GM18508 (cell line): ENCODE results near the gene MYH9.
"Not testable (repeated sequence)": the region's sequence is repeated elsewhere in the genome, so short reads cannot be mapped to it uniquely, and the experiment has no call there.

Experiments
- ATAC-seq: cut with Tn5 transposase; IDR thresholded peaks from one replicate; pipeline ENCODE4 v1.9.1; 2021; ENCODE audit warnings: moderate number of reproducible peaks; ENCODE audit not compliant: insufficient read depth, unreplicated experiment

Gene MYH9

DNA sequence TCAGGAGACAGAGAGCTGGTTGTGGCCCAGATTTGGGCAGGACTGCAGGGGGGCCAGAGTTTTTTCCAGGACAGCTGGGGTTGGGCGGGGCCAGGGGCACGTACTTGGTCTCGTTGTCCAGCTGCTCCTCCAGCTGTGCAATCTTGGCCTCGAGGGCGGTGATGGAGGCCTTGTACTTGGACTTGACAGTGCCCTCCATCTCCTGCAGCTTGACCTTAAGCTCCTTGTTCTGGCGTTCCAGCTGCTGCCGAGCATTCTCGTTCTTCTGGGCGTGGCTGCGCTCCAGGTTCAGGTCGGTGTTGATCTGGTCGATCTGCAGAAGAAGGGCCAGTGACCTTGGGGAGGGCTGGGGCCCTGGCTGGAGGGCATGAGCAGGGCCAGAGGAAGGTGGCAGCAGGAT, 102.8 kb downstream of the MYH9 start:
- ATAC-seq: no peak

DNA sequence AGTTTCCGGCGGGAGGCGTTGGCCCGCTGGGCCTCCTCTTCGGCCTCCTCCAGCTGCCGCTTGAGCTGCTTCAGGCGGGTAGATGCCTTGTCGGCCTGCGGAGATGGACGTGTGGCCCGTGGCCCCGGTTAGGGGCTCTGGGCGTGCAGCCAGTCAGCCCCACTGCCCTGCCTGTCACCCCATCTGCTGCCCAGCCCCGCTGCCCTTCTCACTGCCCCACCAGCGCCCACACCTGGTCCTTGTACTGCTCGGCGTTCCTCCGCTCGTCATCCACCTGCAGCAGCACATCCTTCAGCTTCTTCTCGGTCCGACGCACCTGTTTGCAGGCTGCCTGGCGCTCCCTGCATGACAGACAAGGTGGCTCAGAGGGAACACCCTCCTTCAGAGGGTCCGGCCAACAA, 103.6 kb downstream of the MYH9 start:
- no peak for ATAC-seq

DNA sequence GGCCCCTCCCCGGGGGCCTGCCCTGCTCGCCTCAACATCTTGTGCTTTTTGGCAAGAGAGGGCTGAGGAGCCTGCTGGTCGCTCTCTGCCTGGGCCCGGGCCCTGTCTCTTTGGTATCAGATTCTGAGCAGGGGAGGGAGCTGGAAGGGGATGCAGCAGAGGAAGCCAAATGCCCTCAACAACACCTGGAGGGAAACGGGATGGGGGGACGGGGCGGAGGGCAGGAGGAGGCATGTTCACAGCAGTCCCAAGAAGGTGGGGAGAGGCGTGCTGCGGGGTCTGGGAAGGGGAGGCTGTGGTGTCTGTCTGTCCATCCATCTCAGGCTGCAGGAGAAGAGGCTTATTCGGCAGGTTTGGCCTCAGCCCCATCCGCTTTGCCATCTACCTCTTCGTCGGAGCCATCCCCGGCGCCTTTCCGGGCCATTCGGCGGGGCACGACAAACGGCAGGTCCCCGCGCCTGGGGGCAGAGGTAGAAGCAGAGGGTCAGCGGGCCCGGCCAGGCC, 105.4 kb downstream of the MYH9 start:
- no peak for ATAC-seq

DNA sequence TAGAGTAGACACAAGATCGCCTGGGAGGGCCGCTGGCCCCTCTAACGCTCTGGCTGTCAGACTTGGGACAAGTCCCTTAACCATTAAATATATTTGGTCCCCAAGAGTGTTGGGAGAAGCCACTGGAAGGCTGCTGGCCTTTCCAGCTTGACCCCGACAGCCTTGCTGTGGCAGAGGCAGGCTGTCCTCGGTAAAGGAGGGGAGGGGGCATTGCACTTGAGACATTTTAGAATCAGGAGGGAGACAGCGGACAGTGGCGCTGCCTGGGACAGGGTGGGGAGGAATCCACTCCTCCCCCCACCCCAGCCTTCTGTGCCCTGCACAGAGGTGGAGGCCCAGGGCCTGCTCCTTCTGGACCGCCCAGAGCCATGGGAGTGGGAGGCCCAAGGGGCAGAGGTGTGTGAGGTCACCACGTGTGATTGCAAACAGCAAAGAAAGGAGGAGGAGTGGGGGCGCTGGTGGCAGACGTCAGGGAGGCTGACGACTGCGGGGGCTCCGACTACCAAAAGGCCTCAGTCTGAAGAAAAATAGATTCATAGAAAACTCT, 105.9 kb downstream of the MYH9 start:
- no peak for ATAC-seq

DNA sequence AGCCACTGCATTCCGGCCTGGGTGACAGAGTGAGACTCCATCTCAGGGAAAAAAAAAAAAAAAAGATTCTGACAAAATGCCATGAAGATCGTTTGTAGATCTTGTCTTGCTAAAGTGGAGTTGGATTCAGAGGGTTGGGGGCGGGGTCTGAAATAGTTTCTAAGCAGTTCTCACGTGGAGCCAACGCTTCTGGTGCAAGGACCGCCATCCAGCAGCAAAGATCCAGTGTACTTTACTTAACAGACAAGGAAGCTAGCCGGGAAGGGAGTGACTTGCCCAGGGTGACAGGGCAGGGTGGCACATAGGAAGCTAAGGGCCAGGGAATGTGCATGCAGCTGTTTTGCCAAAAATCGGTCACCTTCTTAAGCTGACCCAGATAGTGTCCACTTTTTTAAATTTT, 107.4 kb downstream of the MYH9 start:
- no peak for ATAC-seq

DNA sequence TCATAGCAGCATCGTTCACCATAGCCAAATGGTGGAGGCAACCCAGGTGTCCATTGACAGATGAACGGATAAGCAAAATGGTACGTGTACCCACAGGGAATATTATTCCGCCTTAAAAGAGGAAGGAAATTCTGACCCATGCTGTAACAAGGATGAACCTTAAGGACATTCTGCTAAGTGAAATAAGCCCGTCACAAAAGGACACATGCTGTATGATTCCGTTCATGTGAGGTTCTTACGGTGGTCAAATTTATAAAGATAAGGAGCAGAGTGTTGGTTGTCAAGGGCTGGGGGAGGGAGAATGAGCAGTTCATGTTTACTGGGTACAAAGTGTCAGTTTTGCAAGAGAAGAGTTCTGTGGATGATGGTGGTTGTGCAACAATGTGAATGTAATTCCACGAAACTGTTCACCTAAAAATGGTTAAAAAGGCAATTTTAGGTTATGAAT, 108.5 kb downstream of the MYH9 start:
- ATAC-seq: no peak

DNA sequence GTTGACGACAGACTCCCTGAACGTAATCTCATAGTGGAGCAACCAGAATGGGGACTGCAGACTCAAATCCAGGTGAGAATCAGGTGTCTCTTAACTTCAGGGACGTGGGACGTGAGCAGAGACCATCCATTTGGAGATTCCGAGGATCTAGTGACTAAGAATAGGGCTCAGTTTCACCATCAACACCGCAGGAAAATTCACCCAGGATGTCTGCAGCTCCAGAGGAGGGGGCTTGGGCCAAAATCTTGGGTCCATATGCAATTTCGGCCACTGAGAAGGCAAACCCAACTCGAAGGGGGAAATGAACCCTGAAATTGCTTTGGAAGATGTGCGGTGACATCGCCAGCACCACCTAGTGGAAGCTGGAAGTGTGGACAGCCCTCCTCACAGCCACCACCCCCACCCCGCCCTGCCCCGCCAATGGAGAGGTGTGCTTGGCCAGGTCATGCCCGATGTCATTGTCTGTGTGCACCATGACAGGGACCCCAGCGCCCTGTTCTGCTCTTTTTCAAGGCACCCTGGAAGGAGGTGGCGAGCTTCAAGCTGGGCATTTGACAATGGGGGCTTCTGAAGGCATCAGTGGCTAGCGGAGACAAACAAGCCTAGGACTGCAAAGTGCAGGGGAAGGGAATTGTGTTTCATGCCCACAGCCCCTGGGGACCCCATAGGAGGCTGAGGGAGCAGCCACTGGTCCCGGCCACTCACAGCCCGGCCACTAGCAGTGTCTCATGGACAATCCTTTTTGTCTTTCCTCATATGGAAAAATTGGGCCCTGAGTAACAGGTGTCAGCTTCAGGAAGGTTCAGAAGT, 110.1 kb downstream of the MYH9 start:
- no peak for ATAC-seq

DNA sequence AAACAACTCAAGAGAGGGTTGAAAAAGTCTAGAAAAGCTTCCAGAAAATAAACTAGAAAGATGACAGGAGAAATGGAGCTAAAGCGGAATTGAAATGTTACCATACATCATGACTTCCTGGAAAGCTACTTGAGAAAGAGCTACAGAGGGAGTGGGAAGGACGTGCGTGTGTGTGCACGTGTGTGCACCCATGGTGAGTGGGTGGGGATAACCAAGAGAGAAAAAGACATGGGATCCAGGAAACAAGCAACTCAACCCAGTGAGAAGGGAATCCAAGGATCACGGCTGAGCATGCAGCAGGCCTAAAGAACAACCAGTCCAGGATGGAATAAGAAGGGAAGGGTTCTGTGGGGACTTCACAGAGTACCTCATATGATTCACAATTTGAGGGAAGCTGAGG, 113.2 kb downstream of the MYH9 start:
- no peak for ATAC-seq

DNA sequence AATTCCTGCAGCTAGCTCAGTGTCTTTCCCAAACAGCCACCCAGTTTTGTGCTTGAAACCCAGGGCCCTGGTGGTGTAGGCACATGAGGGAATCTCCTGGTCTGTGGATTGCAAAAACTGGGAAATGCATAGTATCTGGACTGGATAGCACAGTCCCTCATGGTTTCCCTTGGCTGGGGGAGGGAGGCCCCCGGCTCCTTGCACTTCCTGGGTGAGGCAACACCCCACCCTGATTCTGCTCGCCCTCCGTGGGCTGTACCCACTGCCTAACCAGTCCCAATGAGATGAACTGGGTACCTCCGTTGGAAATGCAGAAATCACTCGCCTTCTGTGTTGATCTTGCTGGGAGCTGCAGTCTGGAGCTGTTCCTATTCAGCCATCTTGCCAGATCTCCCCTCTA, 115.8 kb downstream of the MYH9 start:
- ATAC-seq: not testable (repeated sequence)

DNA sequence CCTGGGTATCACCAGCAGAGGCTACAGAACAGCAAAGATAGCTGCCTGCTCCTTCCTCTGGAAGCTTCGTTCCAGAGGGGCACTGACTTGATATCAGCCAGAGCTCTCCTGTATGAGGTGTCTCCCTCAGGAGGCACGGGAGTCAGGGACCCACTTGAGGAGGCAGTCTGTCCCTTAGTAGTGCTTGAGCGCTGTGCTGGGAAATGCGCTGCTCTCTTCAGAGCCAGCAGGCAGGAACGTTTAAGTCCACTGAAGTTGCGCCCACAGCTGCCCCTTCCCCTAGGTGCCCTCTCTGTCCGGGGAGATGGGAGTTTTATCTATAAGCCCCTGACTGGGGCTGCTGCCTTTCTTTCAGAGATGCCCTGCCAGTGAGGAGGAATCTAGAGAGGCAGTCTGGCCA, 116.5 kb downstream of the MYH9 start:
- ATAC-seq: not testable (repeated sequence)

DNA sequence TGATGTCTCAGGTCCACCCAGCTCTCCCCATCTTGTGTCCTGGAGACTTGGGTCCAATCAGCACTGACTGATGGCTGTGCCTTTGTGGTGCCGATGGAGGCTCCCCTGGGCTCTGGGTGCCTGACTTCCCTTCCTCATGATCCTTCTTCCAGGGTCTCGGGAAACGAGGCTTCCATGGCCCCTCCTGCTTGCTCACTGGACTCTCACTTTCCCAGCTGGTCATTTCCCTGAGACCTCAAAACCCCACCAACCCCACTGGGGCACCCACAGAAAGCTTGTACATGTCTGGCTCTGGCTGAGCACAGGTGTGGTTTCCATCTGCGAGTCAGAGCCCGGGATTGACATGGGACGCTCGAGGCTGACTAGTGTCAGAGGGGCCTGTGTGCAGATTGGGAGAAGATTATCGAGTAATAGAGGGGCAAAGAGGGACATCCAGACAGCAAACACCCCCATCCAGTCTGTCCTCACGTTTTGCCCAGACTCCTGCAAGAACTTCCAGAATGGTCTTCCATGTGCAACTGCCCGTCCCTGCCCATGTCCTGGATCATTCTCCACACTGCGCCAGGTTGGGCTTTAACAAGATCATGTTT, 119.8 kb downstream of the MYH9 start:
- no peak for ATAC-seq

DNA sequence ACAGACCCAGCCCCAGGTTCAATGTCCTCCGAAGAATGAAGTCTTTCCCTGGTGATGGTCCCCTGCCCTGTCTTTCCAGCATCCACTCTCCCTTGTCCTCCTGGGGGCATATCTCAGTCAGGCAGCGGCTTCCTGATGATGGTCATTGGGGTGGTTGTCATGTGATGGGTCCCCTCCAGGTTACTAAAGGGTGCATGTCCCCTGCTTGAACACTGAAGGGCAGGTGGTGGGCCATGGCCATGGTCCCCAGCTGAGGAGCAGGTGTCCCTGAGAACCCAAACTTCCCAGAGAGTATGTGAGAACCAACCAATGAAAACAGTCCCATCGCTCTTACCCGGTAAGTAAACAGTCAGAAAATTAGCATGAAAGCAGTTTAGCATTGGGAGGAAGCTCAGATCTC, 120.7 kb downstream of the MYH9 start:
- ATAC-seq: no peak

DNA sequence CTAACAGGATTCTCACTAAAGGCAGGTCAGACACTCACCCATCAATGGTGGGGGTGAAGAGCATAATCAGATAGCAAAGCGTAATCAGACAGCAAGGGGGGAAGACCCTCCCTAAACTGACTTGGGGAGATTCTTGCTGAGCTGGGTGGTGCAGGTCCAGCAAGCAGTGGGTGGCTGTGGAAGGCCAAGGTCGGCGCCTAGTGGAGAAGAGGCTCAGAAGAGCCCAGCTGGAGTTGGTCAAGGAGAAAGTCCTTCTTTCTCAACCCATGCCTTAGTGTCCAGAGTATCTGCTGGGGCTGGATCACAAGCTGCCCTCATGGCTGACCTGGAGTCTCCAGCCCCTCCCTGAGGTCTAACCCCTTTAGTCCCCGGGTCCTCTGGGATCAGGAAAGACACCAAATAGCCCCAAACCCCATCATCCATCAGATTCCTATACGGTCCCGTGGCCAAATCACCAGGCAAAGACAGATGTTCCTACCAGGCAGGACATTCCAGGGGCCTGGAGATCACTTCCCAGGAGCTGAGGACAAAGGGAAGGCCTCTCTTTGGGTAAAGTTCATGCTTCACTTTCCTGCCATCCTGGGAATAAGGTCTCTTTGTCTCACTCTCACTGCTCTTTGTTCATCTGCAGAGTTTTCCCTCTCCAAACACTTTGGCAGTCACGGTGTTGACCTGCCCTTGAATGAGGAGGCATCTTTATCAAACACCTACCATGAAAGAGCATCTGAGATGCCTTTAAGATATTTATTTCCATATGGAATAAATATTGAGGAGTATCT, 123.7 kb downstream of the MYH9 start:
- ATAC-seq: not testable (repeated sequence)

DNA sequence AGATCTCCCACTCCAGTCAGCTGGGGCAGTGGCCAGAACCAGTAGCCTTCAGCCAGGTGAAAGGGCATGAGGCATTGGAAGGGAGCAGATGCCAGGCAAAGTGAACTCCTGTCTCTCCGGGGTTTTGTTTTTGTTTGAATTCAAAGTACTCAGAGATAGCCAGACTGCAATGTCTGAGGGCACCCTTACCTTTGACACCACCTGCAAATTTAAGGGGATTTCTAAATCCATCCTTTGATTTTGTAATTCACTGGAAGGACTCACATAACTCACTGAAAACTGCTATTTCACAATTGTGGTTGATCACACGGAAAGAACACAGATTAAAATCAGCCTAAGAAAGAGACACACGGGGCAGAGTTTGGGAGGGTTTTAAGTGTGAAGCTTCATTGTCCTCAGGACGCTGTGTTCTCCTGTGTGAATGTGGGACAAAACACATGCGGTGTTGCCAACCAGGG, 124.5 kb downstream of the MYH9 start:
- ATAC-seq: not testable (repeated sequence)

DNA sequence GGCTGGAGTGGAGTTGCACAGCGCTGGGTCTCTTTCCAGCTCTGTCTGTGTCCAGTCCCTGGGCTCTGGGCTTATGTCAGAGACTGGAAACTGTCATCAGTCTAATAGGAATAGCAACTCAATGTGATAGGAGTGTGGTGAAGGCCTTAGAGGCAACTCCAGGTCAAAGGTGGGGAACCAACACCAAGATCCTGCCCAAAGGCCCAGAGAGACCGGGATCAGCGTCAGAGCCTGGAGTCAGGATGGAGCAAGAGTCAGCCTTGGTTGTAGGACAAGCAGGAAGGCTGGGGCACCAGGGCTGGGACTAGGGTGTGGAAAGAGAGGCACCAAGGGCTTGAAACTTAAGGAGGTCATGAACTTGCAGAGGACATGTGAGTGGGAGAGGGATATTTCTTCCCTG, 125.5 kb downstream of the MYH9 start:
- not testable (repeated sequence) for ATAC-seq

DNA sequence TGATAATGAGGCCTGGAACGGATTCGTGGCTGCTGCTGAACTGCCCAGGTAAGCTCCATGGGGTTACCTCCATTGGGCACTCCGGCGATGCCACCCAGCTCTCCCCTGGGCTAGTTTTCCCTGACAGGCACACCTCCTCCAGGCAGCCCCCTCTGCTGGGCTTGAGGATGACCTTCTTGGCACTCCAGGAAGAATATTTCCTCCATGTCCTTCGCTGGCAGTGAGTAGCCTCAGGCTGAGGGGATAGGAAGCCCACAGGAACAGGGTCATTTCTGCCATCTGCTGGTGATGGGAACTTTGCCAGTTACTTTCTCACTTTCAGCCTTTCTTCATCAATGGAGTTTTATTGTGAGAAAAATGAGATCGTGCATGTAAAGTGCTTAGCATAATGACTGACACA, 126.1 kb downstream of the MYH9 start:
- not testable (repeated sequence) for ATAC-seq

DNA sequence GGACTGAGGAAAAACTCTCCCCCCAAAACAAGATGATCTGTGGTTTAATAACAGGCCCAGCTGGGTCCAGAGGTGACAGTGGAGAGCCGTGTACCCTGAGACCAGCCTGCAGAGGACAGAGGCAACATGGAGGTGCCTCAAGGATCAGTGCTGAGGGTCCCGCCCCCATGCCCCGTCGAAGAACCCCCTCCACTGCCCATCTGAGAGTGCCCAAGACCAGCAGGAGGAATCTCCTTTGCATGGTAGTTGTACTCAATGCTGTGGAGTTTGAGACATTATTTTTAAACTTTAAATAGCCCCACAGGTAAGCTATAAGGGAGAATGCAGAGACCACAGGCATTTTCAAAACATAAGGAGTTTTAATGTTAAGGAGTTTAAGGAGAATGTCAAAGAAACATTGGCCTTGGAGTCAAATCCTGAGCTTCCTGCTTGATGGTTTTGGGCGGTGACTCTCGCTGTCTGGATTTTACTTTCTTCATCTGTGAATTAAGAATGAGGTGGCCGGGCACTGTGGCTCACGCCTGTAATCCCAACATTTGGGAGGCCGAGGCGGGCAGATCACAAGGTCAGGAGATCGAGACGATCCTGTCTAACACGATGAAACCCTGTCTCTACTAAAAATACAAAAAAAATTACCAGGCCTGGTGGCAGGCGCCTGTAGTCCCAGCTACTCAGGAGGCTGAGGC, 128.0 kb downstream of the MYH9 start:
- ATAC-seq: no peak

DNA sequence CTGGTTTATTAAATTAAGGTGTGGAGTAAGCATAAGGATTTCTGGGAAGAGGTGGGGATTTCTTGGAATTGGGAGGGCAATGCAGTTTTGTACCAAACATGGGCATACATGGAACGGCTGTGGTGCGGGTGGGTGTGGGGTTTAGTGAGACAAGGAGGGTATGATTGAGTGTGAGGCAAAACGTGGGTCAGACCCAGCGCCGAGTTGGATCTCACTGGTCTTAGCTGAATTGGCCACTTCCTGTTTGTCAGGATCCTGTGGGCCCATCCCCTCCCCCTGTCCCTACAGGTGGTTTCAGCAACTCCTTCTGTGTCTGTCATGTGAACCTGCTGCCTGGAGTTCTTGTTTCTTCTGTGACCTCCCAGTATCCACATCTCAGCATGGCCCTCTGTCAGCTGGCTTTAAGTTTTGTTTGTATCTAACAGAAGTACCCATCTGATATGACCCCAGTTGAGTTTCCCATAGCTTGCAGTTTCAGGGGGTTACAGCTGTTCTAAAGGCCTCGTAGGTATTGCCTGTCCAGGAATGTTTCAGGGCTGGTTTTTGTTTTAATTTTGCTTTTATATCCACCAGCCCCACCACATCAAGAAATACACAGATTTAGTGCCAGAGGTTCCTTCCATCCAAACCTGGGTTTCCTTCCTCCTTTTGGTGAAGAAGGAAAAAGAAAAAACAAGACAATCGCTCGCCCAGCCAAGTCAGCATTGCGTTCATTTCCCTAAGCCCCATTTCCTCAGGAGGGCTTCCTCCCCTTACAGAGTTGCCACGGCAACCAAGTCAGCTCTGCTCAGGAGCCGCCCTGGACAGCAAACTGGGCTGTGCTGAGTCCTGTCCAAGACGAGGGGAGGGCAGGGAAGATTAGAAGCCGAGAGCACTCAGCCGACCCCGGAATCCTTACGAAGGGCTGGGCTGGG, 128.8 kb downstream of the MYH9 start:
- ATAC-seq: no peak
